ENCODE results near the gene SAA4. TPM values are rescaled to one million over a fixed set of nuclear protein-coding genes. Genes with fewer than 3 reads are reported as not detected.

Gene SAA4
- polyA plus RNA-seq, 3 donors, result not detected

DNA sequence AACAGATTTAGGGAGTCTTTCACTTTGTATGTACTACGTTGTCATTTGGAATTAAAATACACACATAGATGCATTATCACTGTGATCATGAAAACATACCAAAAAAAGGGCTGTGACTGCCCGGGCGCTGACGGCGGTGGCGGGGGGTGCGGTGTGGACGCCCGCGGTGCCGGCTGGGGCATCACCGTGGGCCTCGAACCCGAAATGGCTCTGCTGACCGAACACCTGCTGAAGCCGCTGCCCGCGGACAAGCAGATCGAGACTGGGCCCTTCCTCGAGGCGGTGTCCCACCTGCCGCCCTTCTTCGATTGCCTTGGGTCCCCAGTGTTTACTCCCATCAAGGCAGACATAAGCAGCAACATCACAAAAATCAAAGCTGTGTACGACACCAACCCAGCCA lies 47.8 kb downstream of the SAA4 start:
- no peaks in the 10 kb centered on the region for H3K36me3 Mint-ChIP-seq
- H3K9me3 ChIP-seq (replicated peaks in 1 of 2; ENCODE audit: control insufficient read depth in 1 of 2, insufficient read depth in 1 of 2, low read length in 2 of 2), result no peaks in the 10 kb centered on the region
- peaks cover 11 to 23% (median 21%) of the 10 kb centered on the region in 3 donors for H3K27me3 Mint-ChIP-seq (ENCODE audit: low read depth in 3 of 3)
- H3K27ac ChIP-seq (ENCODE audit: low read depth in 1 of 2, low read length in 2 of 2), result no peak overlapping the region
- H3K36me3 ChIP-seq (replicated peaks in 1 of 2; ENCODE audit: control insufficient read depth in 1 of 2, insufficient read depth in 2 of 2, low read length in 2 of 2), result no peaks in the 10 kb centered on the region
- no peak for DNase-seq
- H3K27ac Mint-ChIP-seq, result no peak overlapping the region
- H3K4me3 Mint-ChIP-seq, result no peak overlapping the region
- H4K20me1 ChIP-seq (ENCODE audit: insufficient read depth, low read length), result no peaks in the 10 kb centered on the region
- H3K79me2 ChIP-seq (ENCODE audit: insufficient read depth, low read length), result no peaks in the 10 kb centered on the region
- H3K9ac ChIP-seq (ENCODE audit: insufficient read depth, low read length, poor library complexity, severe bottlenecking), result no peak overlapping the region
- WGBS (ENCODE audit: insufficient coverage), result 94% methylated on average over 21 of the region's 24 CpGs
- H3K27me3 ChIP-seq (ENCODE audit: control insufficient read depth in 2 of 2, insufficient read depth in 2 of 2, low read length in 2 of 2), result peaks cover 8% of the 10 kb centered on the region in 2 donors
- H3K4me1 ChIP-seq (ENCODE audit: control insufficient read depth in 1 of 2, insufficient read depth in 2 of 2, low read length in 2 of 2), result peaks cover 4 to 7% of the 10 kb centered on the region in 2 donors
- H3K4me1 Mint-ChIP-seq, result peaks cover 11% of the 10 kb centered on the region
- intact Hi-C loops (cut with micrococcal nuclease), result no loop called here
- no peak overlapping the region for H2AFZ ChIP-seq (ENCODE audit: insufficient read depth, low read depth, low read length, poor library complexity, severe bottlenecking)
- no peak overlapping the region for H3K4me2 ChIP-seq (replicated peaks; ENCODE audit: extremely low read depth, low read length, poor library complexity, severe bottlenecking)
- peaks cover 0 to 4% (median 0%) of the 10 kb centered on the region in 7 donors for H3K9me3 Mint-ChIP-seq
- TF ChIP-seq, protein P1, sequence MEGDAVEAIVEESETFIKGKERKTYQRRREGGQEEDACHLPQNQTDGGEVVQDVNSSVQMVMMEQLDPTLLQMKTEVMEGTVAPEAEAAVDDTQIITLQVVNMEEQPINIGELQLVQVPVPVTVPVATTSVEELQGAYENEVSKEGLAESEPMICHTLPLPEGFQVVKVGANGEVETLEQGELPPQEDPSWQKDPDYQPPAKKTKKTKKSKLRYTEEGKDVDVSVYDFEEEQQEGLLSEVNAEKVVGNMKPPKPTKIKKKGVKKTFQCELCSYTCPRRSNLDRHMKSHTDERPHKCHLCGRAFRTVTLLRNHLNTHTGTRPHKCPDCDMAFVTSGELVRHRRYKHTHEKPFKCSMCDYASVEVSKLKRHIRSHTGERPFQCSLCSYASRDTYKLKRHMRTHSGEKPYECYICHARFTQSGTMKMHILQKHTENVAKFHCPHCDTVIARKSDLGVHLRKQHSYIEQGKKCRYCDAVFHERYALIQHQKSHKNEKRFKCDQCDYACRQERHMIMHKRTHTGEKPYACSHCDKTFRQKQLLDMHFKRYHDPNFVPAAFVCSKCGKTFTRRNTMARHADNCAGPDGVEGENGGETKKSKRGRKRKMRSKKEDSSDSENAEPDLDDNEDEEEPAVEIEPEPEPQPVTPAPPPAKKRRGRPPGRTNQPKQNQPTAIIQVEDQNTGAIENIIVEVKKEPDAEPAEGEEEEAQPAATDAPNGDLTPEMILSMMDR (IDR thresholded peaks at IDR 0.05), result no peak
- H3K4me3 ChIP-seq (replicated peaks in 1 of 3; ENCODE audit: low read depth in 2 of 3, low read length in 3 of 3), result no peak overlapping the region

Small RNA genes within 50 kb of the gene (small RNA-seq; reads per million reads assigned to genes)
- gene RNA5SP333 (ENCODE audit: insufficient read length, low read depth) (not detected), gene RNA5SP334 (ENCODE audit: insufficient read length, low read depth) (not detected)

Other genes starting within 250 kb of the SAA4 start
- gene SERGEF, start 223.8 kb downstream of the SAA4 start, polyA plus RNA-seq, result 10 to 100 TPM; 14.3 to 33.7 (median 33.3) TPM
- gene TPH1, start 190.5 kb downstream of the SAA4 start, polyA plus RNA-seq, result under 1 TPM in 1 of 3 donors, not detected in 2; 0.15 TPM
- gene SAAL1, start 130.7 kb downstream of the SAA4 start, polyA plus RNA-seq, result 10 to 100 TPM in 1 of 3 donors, 1 to 10 TPM in 2; 6.4 to 10.2 (median 7.6) TPM
- not detected for gene MRGPRX3, start 104.2 kb downstream of the SAA4 start, polyA plus RNA-seq
- not detected for gene MRGPRX4, start 64.0 kb downstream of the SAA4 start, polyA plus RNA-seq
- gene SAA2, start 11.9 kb upstream of the SAA4 start, polyA plus RNA-seq, result not detected
- gene SAA1, start 29.5 kb upstream of the SAA4 start, polyA plus RNA-seq, result not detected
- gene HPS5, start 85.3 kb upstream of the SAA4 start, polyA plus RNA-seq, result 10 to 100 TPM; 11.4 to 17.7 (median 12.9) TPM
- 10 to 100 TPM; 23.0 to 26.6 (median 26.2) TPM for gene GTF2H1, start 85.8 kb upstream of the SAA4 start, polyA plus RNA-seq
- gene LDHA, start 157.8 kb upstream of the SAA4 start, polyA plus RNA-seq, result 100 to 1,000 TPM; 191 to 501 (median 438) TPM
- not detected for gene LDHC, start 175.5 kb upstream of the SAA4 start, polyA plus RNA-seq
- not detected for gene LDHAL6A, start 219.1 kb upstream of the SAA4 start, polyA plus RNA-seq